ENCODE results near the gene MAGI2. TPM values are rescaled to one million over a fixed set of nuclear protein-coding genes. Genes with fewer than 3 reads are reported as not detected.

The MAGI2 gene
- total and polyA plus RNA-seq, 2 of the 13 experiments (the other 11 are each of a cell fraction or from before 2014, with no cell fraction given) = 1.5 to 3.8 TPM

GRCh38 chr7:78220754-78221153 lies 1232.7 kb downstream of the MAGI2 start (continued):
- no peak for TF ChIP-seq ZNF609 (CRISPR knock-in tag; IDR thresholded peaks at IDR 0.05; ENCODE audit: borderline replicate concordance)
- no peak for TF ChIP-seq SPEN (CRISPR knock-in tag; IDR thresholded peaks at IDR 0.05; ENCODE audit: low read depth)
- TF ChIP-seq CENPX (CRISPR knock-in tag; IDR thresholded peaks at IDR 0.05) = no peak
- no peak for TF ChIP-seq ZNF597 (CRISPR knock-in tag; IDR thresholded peaks at IDR 0.05)
- TF ChIP-seq AGO2 (optimal IDR thresholded peaks at IDR 0.05; ENCODE audit: low read depth, low read length) = no peak
- no peak for TF ChIP-seq ZNF34 (CRISPR knock-in tag; IDR thresholded peaks at IDR 0.05; ENCODE audit: borderline replicate concordance)
- TF ChIP-seq ZNF564 (CRISPR knock-in tag; IDR thresholded peaks at IDR 0.05) = no peak
- no peak for TF ChIP-seq TAF15 (IDR thresholded peaks at IDR 0.05; ENCODE audit: low read depth, low read length, poor library complexity, severe bottlenecking)
- TF ChIP-seq NPAS2 (CRISPR knock-in tag; IDR thresholded peaks at IDR 0.05; ENCODE audit: borderline replicate concordance) = no peak
- no peak for TF ChIP-seq THAP9 (CRISPR knock-in tag; IDR thresholded peaks at IDR 0.05; ENCODE audit: borderline replicate concordance)
- TF ChIP-seq ISL2 (CRISPR knock-in tag; IDR thresholded peaks at IDR 0.05) = no peak
- TF ChIP-seq ATM (IDR thresholded peaks at IDR 0.05; ENCODE audit: borderline replicate concordance) = no peak
- TF ChIP-seq MED8 (CRISPR knock-in tag; IDR thresholded peaks at IDR 0.05; ENCODE audit: insufficient replicate concordance) = no peak
